ENCODE results near the gene ZNF581.

DNA sequence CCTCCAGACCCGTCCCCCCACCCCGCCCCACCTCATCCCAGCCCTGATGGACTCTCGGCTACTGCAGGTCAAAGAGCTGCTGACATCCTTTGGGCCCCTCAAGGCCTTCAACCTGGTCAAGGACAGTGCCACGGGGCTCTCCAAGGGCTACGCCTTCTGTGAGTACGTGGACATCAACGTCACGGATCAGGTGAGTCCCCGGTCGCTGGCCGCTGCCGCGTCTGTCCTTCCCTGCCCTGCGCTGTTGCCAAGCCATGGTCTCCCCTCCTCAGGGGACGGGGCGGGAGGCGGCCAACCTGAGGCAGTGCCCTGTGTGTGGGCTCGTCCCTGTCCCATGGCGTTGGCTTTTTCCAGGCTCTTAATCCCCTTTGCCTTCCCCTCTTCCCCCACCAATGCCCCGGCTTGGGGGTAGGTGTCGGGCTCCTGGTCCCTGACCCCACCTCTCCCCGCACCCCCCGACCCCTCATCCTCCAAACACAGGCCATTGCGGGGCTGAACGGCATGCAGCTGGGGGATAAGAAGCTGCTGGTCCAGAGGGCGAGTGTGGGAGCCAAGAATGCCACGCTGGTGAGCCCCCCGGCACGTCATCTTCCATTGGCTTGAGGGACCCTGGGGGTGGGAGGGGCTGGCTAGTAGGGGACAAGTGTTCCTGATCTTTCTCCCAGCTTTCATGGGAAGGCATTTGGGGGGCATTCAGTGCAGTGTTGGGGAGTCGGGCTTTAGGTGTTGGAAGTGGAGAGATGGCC, 25.3 kb downstream of the ZNF581 start:
- TF ChIP-seq, protein P1, sequence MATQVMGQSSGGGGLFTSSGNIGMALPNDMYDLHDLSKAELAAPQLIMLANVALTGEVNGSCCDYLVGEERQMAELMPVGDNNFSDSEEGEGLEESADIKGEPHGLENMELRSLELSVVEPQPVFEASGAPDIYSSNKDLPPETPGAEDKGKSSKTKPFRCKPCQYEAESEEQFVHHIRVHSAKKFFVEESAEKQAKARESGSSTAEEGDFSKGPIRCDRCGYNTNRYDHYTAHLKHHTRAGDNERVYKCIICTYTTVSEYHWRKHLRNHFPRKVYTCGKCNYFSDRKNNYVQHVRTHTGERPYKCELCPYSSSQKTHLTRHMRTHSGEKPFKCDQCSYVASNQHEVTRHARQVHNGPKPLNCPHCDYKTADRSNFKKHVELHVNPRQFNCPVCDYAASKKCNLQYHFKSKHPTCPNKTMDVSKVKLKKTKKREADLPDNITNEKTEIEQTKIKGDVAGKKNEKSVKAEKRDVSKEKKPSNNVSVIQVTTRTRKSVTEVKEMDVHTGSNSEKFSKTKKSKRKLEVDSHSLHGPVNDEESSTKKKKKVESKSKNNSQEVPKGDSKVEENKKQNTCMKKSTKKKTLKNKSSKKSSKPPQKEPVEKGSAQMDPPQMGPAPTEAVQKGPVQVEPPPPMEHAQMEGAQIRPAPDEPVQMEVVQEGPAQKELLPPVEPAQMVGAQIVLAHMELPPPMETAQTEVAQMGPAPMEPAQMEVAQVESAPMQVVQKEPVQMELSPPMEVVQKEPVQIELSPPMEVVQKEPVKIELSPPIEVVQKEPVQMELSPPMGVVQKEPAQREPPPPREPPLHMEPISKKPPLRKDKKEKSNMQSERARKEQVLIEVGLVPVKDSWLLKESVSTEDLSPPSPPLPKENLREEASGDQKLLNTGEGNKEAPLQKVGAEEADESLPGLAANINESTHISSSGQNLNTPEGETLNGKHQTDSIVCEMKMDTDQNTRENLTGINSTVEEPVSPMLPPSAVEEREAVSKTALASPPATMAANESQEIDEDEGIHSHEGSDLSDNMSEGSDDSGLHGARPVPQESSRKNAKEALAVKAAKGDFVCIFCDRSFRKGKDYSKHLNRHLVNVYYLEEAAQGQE (IDR thresholded peaks at IDR 0.05; ENCODE audit: low read depth, low read length): no peak
- no peak for TF ChIP-seq RAD21 (IDR thresholded peaks at IDR 0.05; ENCODE audit: low read length)
- no peak for TF ChIP-seq YY1 (IDR thresholded peaks at IDR 0.05; ENCODE audit: low read depth)
- TF ChIP-seq, protein P2, sequence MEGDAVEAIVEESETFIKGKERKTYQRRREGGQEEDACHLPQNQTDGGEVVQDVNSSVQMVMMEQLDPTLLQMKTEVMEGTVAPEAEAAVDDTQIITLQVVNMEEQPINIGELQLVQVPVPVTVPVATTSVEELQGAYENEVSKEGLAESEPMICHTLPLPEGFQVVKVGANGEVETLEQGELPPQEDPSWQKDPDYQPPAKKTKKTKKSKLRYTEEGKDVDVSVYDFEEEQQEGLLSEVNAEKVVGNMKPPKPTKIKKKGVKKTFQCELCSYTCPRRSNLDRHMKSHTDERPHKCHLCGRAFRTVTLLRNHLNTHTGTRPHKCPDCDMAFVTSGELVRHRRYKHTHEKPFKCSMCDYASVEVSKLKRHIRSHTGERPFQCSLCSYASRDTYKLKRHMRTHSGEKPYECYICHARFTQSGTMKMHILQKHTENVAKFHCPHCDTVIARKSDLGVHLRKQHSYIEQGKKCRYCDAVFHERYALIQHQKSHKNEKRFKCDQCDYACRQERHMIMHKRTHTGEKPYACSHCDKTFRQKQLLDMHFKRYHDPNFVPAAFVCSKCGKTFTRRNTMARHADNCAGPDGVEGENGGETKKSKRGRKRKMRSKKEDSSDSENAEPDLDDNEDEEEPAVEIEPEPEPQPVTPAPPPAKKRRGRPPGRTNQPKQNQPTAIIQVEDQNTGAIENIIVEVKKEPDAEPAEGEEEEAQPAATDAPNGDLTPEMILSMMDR (IDR thresholded peaks at IDR 0.05): no peak
- TF ChIP-seq TEAD4 (IDR thresholded peaks at IDR 0.05; ENCODE audit: borderline replicate concordance, insufficient read depth): no peak

Measured in SK-N-SH (cell line).